MM.1S (cell line): ENCODE data around the gene SCMH1.
"Not testable (repeated sequence)": the region's sequence is repeated elsewhere in the genome, so short reads cannot be mapped to it uniquely, and the experiment has no call there.

Experiments used
- DNase-seq: peaks from one replicate; pipeline ENCODE4 v3.0.0-alpha.2; 2015
- H2AFZ ChIP-seq: fragments of 300-600 bp; sonication (generic); 2 replicates; pipeline ENCODE4 v1.6.0; 2016; ENCODE audit warnings: antibody characterized with exemption, low read length
- H3F3A ChIP-seq: fragments of 300-600 bp; sonication (generic); 2 replicates; pipeline ENCODE4 v1.6.1; 2016; ENCODE audit warnings: mild to moderate bottlenecking, antibody characterized with exemption, low read length, moderate library complexity, mixed read lengths; ENCODE audit not compliant: insufficient read depth
- H3K27ac ChIP-seq: fragments of 300-600 bp; sonication (generic); 2 replicates; pipeline ENCODE4 v1.5.1; 2016; ENCODE audit warnings: mild to moderate bottlenecking, low read length
- H3K27me3 ChIP-seq: fragments of 300-600 bp; sonication (generic); replicated peaks from 2 replicates; pipeline ENCODE4 v1.6.0; 2016; ENCODE audit warnings: low read length; ENCODE audit not compliant: insufficient read depth
- H3K36me3 ChIP-seq: fragments of 300-600 bp; sonication (generic); replicated peaks from 2 replicates; pipeline ENCODE4 v1.6.1; 2016; ENCODE audit warnings: mild to moderate bottlenecking, low read length, mixed read lengths; ENCODE audit not compliant: insufficient read depth
- H3K4me1 ChIP-seq: fragments of 300-600 bp; sonication (generic); 2 replicates; pipeline ENCODE4 v1.6.1; 2016; ENCODE audit warnings: low read length, mixed read lengths
- H3K4me2 ChIP-seq: fragments of 300-600 bp; sonication (generic); 2 replicates; pipeline ENCODE4 v1.6.0; 2016; ENCODE audit warnings: low read depth, low read length
- H3K4me3 ChIP-seq: fragments of 300-600 bp; sonication (generic); 2 replicates; pipeline ENCODE4 v1.5.1; 2016; ENCODE audit warnings: low read length, mixed read lengths
- H3K79me2 ChIP-seq: fragments of 300-600 bp; sonication (generic); 2 replicates; pipeline ENCODE4 v1.6.1; 2016; ENCODE audit warnings: mixed run types, low read length, mixed read lengths
- H3K9ac ChIP-seq: fragments of 300-600 bp; sonication (generic); 2 replicates; pipeline ENCODE4 v1.6.1; 2016; ENCODE audit warnings: low read length, mixed read lengths
- H3K9me2 ChIP-seq: fragments of 300-600 bp; sonication (generic); replicated peaks from 2 replicates; pipeline ENCODE4 v1.6.1; 2016; ENCODE audit warnings: mild to moderate bottlenecking, low read length, mixed read lengths; ENCODE audit not compliant: insufficient read depth
- H3K9me3 ChIP-seq: fragments of 300-600 bp; sonication (generic); replicated peaks from 2 replicates; pipeline ENCODE4 v1.6.1; 2016; ENCODE audit warnings: mild to moderate bottlenecking, low read length, mixed read lengths; ENCODE audit not compliant: insufficient read depth
- H4K20me1 ChIP-seq: fragments of 300-600 bp; sonication (generic); 2 replicates; pipeline ENCODE4 v1.6.1; 2016; ENCODE audit warnings: mild to moderate bottlenecking, low read length, moderate library complexity, mixed read lengths; ENCODE audit not compliant: insufficient read depth
- CTCF ChIP-seq: fragments of 300-600 bp; sonication (generic); IDR thresholded peaks from 2 replicates; pipeline ENCODE4 v1.5.1; 2016; ENCODE audit warnings: antibody characterized with exemption, low read length, mixed read lengths
- EZH2 ChIP-seq: fragments of 300-600 bp; sonication (generic); optimal IDR thresholded peaks from 2 replicates; pipeline ENCODE3; 2017; ENCODE audit warnings: low read depth, mild to moderate bottlenecking, antibody characterized with exemption, low read length, mixed read lengths
- EZH2phosphoT487 ChIP-seq: fragments of 300-600 bp; sonication (generic); IDR thresholded peaks from 2 replicates; pipeline ENCODE4 v1.6.1; 2018; ENCODE audit warnings: antibody characterized with exemption, low read length

SCMH1 gene

GRCh38 chr1:41259221-41259620 is 17.1 kb upstream of the SCMH1 start:
- no peak for DNase-seq
- H2AFZ ChIP-seq, result no peak overlapping the region

GRCh38 chr1:41255978-41256377 is 13.9 kb upstream of the SCMH1 start:
- Histone ChIP-seq H3F3A (no peaks in the 10 kb centered on the region), H3K9me3 (no peaks in the 10 kb centered on the region), H3K4me2 (no peak overlapping the region), H3K27me3 (no peaks in the 10 kb centered on the region), H2AFZ (no peak overlapping the region), H3K27ac (no peak overlapping the region), H4K20me1 (no peaks in the 10 kb centered on the region), H3K9ac (no peak overlapping the region), H3K79me2 (no peaks in the 10 kb centered on the region), H3K4me3 (no peak overlapping the region), H3K9me2 (no peaks in the 10 kb centered on the region), H3K36me3 (no peaks in the 10 kb centered on the region), H3K4me1 (no peaks in the 10 kb centered on the region)
- no peak for TF ChIP-seq EZH2
- TF ChIP-seq EZH2phosphoT487, result no peak
- TF ChIP-seq CTCF, result no peak
- no peak for DNase-seq

More at GRCh38 chr1:41259221-41259620, 17.1 kb upstream of the SCMH1 start:
- Histone ChIP-seq H3K27ac (no peak overlapping the region), H4K20me1 (no peaks in the 10 kb centered on the region), H3K27me3 (no peaks in the 10 kb centered on the region), H3F3A (no peaks in the 10 kb centered on the region), H3K9me2 (no peaks in the 10 kb centered on the region), H3K4me2 (no peak overlapping the region), H3K9ac (no peak overlapping the region), H3K79me2 (no peaks in the 10 kb centered on the region), H3K4me1 (no peaks in the 10 kb centered on the region), H3K36me3 (no peaks in the 10 kb centered on the region), H3K4me3 (no peak overlapping the region), H3K9me3 (no peaks in the 10 kb centered on the region)
- no peak for TF ChIP-seq EZH2
- no peak for TF ChIP-seq CTCF

- DNase-seq, H3K27me3 ChIP-seq, H3K9me2 ChIP-seq, H3K27ac ChIP-seq, H3K4me3 ChIP-seq, H3K4me2 ChIP-seq, H3F3A ChIP-seq, H3K9ac ChIP-seq, H3K4me1 ChIP-seq, H3K36me3 ChIP-seq, H4K20me1 ChIP-seq, H3K9me3 ChIP-seq, H2AFZ ChIP-seq, H3K79me2 ChIP-seq: not testable (repeated sequence)
Measured at GRCh38 chr1:41251120-41251519, 9.0 kb upstream of the SCMH1 start.

DNA sequence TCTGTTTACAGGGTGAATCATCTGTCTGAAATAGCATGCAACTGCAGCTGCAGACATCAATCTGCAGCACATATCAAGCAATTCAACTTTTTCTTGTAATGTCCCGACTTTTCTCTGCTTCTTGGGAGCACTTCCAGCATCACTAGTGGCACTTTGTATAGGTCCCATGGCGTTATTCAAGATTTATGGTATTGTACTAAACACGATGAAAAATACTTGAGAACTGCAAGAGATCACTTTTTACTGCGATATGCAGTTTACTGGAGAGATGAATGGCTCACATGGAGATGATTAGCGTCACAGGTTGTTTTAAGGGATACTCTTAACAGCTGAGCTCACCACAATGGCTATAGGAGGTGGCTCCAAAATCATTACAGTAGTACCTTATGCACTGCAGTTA is 7.2 kb upstream of the SCMH1 start:
- Histone ChIP-seq H3K9ac (no peak overlapping the region), H3K4me2 (no peak overlapping the region), H2AFZ (no peak overlapping the region), H3K9me3 (no peaks in the 10 kb centered on the region), H3K79me2 (no peaks in the 10 kb centered on the region), H3K9me2 (no peaks in the 10 kb centered on the region), H3K36me3 (no peaks in the 10 kb centered on the region), H3K4me3 (no peak overlapping the region), H3K4me1 (peaks cover 20% of the 10 kb centered on the region), H3F3A (0 out of 2 replicates have a peak, but pooled peaks cover 6% of the 10 kb centered on the region), H3K27me3 (no peaks in the 10 kb centered on the region), H4K20me1 (no peaks in the 10 kb centered on the region), H3K27ac (no peak overlapping the region)
- TF ChIP-seq CTCF, result no peak
- TF ChIP-seq EZH2, result no peak
- no peak for TF ChIP-seq EZH2phosphoT487
- DNase-seq, result no peak
